GM20431 (cell line): ENCODE results near the gene ELMO1.
"Not testable (repeated sequence)": the region's sequence is repeated elsewhere in the genome, so short reads cannot be mapped to it uniquely, and the experiment has no call there.

Source experiments
- in situ Hi-C: fragments of 300-500 bp; cut with MseI, MboI; formaldehyde crosslinking; loops from one replicate; pipeline ENCODE4 v1.15.0; 2020; ENCODE audit warnings: low sequenced_read_pairs; ENCODE audit not compliant: unreplicated experiment

Gene ELMO1

DNA sequence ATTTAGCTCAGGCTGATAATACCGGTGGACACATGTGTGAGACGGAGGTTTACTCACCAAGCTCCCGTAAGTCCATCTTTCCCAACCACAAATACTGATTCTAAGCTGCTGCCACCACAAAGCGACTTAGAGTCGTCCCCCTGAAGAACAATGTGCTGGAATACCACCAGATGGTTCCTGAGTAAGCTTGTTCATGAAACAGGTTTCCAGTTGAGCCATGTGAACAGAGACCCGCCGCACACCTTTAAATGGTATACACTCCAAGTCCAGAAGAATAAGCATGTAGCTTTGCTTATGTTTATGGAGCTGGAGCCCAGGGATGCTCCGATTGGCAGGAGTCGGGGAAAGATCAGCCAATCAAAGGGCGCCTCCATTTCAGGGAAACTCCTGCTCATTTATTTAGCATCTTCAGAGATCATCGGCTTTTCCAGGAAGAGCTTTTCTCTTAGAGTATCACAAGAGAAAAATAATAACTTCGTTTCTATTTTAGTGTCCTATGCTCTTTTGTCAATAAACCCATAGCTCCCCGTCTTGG, 462.7 kb downstream of the ELMO1 start:
- in situ Hi-C loops, result loop anchor here (25.0 kb wide), 1 partner anchor 201 kb away; no protein-coding TSS in a partner anchor

- in situ Hi-C loops, result loop anchor here (25.0 kb wide), 1 partner anchor 202 kb away; no protein-coding TSS in a partner anchor
These were observed 463.3 kb downstream of the ELMO1 start for GRCh38 chr7:36985316-36985715.

DNA sequence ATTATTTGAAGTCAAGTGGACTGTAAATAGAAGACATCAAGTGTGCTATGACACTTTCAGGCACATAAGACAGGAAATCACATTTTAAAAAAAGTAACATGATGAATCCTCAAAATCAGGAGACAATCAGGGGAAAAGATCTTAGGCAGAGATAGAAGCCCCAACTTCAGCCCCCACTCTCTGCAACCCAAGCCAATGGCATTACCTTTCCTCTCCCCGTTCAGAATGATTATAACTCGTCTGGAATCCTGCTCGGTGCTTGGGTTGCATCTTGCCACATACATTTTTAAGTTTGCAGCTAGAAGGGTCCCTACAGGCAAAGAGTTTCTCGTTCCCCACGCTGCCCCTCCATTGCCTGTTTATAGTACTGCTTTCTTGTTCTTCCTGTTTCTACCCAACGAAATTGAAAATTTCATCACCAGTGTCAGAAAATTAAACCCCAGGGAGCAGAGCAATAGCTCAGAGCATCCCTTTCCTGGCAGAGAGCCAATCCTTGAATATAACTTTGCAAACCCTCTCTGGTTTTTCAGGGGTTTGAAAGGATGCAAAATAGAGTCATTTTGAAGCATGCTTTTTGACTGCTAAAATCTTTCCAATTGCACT, 463.9 kb downstream of the ELMO1 start:
- in situ Hi-C loops, result loop anchor here (25.0 kb wide), 1 partner anchor 202 kb away; no protein-coding TSS in a partner anchor

DNA sequence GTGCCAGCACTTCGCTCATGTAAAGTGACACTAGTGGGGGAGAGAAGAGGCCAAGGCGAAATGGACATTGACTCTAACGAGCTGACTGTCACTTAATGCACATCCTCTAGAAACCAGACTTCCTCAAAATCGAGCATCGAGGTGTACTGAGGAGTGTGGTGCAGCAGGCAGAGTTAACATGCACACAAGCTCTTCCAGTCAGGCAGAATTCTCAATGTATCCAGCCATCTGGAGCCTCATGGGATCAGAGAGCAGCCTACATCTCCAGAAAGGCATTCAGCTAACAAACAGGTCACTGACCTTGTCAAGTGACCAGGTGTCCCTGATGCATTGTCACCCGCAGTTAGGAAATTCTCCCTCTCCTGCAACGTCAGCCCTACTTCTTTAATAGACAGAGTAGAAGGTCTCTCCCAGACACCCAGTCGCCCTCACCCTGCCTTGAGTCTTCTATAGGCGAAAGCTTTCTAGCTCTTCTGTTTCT, 464.6 kb downstream of the ELMO1 start:
- in situ Hi-C loops, result loop anchor here (25.0 kb wide), 1 partner anchor 203 kb away; no protein-coding TSS in a partner anchor

DNA sequence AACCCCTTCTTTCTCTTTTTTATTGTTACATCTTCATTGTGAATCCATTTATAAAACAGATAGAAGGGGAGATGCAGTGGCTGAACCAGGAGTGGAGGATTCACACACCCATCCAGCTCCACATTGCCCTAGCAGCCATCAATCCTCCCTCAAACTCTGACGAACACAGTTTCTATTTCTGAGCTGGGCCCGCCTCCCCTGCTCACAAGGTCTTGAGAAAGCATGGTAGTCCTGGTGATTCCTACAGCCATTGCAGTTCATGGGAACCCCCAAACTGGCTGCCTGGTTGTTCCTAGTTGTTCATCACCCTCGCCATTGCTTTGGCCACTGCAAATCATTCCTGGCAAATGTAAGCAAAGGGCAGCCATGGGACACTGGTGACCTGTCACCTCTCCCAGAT, 465.9 kb downstream of the ELMO1 start:
- in situ Hi-C loops, result loop anchor here (25.0 kb wide), 1 partner anchor 205 kb away; no protein-coding TSS in a partner anchor

- in situ Hi-C loops, result loop anchor here (25.0 kb wide), 1 partner anchor 207 kb away; no protein-coding TSS in a partner anchor
These were observed 468.8 kb downstream of the ELMO1 start for GRCh38 chr7:36979810-36980248.

- in situ Hi-C loops, result loop anchor here (25.0 kb wide), 1 partner anchor 209 kb away; no protein-coding TSS in a partner anchor
These were observed 470.2 kb downstream of the ELMO1 start for GRCh38 chr7:36978461-36978860.

DNA sequence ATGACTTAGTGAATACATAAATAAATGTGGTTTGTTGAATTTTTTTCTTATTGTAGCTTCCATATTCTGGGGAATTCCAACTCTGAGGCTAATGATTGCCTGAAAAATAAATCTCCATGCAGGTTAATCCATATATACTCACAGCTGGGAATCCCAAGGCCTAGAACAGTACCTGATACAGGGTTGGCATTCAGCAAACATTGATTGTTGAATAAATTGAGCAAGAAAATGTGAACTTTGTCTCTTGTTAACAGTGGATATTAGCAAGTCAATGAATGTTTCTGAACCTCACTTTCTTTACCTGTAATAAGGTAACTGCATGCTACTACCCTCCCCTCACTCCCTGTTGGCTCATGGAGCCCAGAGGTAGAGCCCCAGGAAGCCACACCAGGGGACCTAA, 470.8 kb downstream of the ELMO1 start:
- in situ Hi-C loops, result loop anchor here (25.0 kb wide), 1 partner anchor 209 kb away; no protein-coding TSS in a partner anchor

DNA sequence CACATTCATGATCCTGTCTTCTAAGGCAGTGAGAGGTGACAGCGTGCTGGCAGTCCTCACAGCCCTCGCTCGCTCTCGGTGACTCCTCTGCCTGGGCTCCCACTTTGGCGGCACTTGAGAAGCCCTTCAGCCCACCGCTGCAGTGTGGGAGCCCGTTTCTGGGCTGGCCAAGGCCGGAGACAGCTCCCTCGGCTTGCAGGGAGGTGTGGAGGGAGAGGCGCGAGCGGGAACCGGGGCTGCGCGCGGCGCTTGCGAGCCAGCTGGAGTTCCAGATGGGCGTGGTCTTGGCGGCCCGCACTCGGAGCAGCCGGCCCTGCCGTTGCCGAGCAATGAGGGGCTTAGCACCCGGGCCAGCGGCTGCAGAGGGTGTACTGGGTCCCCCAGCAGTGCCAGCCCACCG, 475.1 kb downstream of the ELMO1 start:
- in situ Hi-C loops, result not testable (repeated sequence)

GRCh38 chr7:36972140-36972518, 476.5 kb downstream of the ELMO1 start:
- in situ Hi-C loops, result no loop called here

DNA sequence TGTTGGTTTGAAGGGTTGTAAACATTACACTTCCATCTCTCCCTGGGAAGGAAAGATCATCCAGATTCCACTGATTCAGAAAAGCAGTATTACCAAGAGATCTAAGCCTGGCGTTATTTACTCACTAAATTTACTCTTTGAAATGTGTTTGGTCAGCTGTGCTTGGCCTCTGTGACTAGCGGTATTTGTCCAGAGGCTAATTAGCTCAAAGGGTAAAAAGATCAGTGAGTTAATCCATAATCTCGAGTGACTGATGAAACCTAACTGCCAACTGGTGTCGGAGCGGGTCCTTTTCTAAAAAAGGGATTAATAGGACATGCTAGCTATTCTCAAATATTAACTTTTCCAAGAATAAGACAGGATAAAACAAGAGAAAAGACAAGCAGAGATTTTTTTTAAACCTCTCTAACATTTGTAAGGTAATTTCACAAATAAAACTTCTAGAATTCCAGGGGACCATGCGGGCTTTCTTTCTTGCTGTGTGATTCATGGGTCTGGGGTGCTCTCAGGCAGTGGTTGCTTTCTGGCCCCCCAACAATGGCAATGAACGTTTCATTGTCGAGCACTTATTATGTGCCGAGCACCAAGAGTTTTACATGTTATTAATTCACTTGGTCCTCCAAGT, 477.0 kb downstream of the ELMO1 start:
- in situ Hi-C loops, result no loop called here

- in situ Hi-C loops, result no loop called here
These were observed 477.8 kb downstream of the ELMO1 start for GRCh38 chr7:36970551-36971514.

DNA sequence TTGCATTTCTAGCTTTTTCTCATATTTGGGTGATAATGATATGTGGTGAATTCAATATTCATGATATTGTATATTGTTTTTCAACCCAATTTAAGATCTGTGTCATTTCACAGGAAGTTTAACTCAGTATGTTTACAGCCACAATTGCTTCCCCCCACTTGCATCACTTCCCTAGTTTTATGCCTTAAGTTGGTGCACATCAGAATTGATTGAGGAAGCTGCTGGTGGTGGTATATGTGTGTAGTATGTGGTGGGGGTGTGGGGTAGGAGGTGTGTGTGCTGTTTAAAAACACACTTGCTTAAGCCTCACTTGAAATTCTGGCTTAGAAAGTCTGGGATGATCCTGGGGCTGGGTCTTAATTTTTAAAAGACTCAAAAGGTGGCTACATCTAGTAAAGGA, 479.3 kb downstream of the ELMO1 start:
- in situ Hi-C loops, result no loop called here

GRCh38 chr7:36967387-36967786, 481.3 kb downstream of the ELMO1 start:
- in situ Hi-C loops, result no loop called here

- in situ Hi-C loops, result no loop called here
These were observed 482.0 kb downstream of the ELMO1 start for GRCh38 chr7:36966636-36967035.

GRCh38 chr7:36966039-36966438, 482.6 kb downstream of the ELMO1 start:
- in situ Hi-C loops, result no loop called here

GRCh38 chr7:36965625-36966024, 483.0 kb downstream of the ELMO1 start:
- in situ Hi-C loops, result no loop called here

DNA sequence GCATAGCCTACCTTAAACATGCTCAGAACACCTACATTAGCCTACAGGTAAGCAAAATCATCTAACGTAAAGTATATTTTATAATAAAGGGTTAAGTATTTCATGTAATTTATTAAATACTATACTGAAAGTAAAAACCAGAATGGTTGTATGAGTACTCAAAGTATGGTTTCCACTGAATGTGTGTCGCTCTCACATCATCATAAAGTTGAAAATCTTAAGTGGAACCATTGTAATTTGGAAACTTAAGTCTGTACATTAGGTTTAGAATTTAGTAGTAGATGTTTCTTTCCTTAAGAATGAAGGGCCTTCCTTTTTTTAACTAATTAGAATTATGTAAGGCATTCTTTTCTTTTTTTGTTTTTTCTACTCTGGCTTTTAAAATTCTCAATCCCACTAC, 484.4 kb downstream of the ELMO1 start:
- in situ Hi-C loops, result no loop called here

DNA sequence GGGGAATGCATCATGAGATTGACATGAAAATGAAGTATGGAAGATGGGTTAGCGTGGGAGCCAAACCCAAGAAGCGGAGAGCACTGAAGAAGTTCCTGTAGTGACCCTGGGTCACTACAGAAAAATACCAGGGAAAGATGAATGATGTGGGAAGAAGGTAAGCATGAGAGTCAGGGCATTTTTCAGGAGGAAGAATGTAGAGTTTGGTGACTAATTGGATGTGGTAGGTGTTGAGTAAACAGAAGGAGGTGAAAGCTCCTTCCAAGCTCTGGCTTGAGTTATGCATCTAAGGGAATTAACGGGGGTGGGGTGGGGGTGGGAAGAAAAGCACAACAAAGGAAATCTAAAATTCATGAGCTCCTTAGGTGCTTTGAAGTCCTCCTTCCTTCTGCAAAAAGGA, 486.3 kb downstream of the ELMO1 start:
- in situ Hi-C loops, result no loop called here

GRCh38 chr7:36961693-36962092, 487.0 kb downstream of the ELMO1 start:
- in situ Hi-C loops, result no loop called here
